LHCN-M2 (cell line): ENCODE measurements around the gene HSPA12B. TPM values are rescaled to one million over a fixed set of nuclear protein-coding genes. Genes with fewer than 3 reads are reported as not detected.

Experiments
- DNase-seq: peaks from one replicate; pipeline ENCODE4 v3.0.0-alpha.2; 2012; ENCODE audit warnings: low read depth
- polyA plus RNA-seq: library from polyadenylated mRNA; unstranded; fragments of >200 nt; gene quantifications from one replicate; pipeline ENCODE4 v1.2.1, GENCODE V29; 2012; ENCODE audit warnings: missing spikeins
- total RNA-seq: library from RNA; depleted of rRNA; stranded (reverse); fragments of >200 nt; gene quantifications from 2 replicates; pipeline ENCODE4 v1.2.3, GENCODE V29; 2014; rRNA removed

HSPA12B gene, protein sequence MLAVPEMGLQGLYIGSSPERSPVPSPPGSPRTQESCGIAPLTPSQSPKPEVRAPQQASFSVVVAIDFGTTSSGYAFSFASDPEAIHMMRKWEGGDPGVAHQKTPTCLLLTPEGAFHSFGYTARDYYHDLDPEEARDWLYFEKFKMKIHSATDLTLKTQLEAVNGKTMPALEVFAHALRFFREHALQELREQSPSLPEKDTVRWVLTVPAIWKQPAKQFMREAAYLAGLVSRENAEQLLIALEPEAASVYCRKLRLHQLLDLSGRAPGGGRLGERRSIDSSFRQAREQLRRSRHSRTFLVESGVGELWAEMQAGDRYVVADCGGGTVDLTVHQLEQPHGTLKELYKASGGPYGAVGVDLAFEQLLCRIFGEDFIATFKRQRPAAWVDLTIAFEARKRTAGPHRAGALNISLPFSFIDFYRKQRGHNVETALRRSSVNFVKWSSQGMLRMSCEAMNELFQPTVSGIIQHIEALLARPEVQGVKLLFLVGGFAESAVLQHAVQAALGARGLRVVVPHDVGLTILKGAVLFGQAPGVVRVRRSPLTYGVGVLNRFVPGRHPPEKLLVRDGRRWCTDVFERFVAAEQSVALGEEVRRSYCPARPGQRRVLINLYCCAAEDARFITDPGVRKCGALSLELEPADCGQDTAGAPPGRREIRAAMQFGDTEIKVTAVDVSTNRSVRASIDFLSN
- total RNA-seq, result not detected in 2 replicates
- 0.09 TPM for polyA plus RNA-seq

DNA sequence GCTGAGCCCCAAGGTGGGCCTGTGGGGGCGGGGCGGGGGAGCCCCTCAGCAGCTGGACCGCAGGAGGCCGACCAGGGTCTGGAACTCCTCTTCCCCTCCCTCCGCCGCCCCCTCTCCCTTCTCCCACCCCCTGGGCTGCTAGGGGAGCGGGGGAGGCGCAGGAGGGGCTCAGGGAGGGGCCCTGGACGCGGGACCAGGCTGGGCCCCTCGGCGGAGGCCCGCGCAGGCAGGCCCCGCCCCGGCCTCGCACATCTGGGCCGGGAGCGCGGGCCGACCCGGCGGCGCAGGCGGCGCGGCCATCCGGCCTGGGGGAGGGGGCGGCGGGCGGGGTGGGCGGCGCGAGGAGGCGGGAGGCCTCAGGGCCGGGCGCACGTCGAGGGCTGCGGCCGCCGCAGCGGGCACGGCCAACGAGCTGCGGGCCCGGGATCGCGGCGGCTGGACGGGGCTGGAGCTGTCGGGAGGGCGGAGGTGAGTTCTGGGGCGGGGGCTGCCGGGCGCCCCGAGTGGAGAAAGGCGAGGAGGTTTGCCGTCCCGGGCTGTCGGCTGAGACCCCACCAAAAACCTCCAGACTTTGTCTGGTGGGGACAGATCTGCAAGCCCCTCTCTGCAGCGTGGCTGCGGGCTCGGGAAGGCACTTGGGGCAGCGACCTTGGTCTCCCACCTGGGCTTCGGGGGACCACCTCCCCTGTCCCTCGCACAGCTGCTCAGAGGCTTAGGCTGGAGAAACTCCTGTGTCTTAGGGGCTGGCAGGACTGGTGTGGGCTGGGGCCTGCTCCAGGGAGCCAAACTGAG is at the start of gene HSPA12B:
Gene HSPA12B (plus strand): TSS at position 359 of the 792 bp plus-strand sequence. CDS start 5,990 bp downstream, outside the sequence.
- no peak for DNase-seq

DNA sequence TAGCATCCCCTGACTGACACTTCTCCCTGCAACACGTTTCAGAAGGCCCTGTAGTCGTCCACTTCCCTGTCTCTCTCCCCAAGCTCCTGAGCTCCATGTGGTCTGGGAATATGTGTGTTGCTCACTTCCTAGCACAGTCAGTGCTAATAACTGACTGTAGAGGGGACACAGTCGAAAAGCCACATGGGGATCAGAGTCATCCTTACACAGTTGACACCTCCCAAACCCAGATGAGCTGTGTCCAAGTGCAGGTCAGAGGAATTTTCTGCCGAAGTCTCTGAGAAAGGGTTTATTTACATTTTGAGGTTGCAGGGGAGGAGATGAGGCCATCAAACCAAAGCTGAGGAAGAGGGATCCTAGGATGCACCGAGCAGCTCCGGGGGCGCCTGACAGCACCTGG is 47.1 kb upstream of the HSPA12B start:
- no peak for DNase-seq

DNA sequence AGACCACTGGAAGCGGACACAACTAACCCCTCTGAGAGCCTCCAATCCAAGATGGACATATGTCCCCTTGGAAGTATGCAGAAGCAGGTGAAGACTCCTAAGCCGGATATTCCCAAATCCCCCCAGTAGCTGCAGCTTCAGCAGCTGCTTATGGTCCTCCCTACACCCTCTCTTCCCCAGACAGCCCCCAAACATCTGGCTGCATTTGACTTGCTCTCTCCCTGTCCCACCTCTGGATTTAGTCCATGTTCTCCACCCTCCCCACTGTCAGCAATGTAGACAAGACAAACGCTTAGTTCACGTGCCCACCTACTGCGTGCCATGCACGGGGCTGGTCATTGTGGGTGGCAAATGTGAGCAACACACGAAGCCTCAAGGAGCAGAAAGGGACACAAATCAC is 46.1 kb upstream of the HSPA12B start:
- DNase-seq, result no peak

DNA sequence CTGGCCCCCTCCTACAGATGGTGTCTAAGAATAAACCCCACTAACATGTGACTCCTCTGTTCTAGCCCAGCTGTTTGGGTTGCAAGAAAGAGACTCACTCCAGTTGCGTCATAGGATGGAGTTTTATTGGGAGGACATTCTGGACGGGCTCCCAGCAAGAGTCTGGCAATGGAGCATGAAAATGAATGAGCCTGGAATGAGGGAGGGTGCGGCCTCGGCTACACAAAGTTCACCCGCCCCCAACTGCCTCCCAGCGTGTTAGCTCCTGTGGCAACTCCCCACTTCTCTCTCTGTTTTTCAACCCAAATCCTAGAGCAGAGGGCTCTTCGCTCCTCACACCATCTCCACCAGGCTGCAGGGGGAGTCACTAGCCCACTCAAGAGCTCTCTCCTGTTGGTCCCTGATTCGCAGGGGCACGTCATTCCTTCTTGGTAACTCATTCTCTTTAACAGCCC is 45.6 kb upstream of the HSPA12B start:
- DNase-seq, result peak; percentile 84

DNA sequence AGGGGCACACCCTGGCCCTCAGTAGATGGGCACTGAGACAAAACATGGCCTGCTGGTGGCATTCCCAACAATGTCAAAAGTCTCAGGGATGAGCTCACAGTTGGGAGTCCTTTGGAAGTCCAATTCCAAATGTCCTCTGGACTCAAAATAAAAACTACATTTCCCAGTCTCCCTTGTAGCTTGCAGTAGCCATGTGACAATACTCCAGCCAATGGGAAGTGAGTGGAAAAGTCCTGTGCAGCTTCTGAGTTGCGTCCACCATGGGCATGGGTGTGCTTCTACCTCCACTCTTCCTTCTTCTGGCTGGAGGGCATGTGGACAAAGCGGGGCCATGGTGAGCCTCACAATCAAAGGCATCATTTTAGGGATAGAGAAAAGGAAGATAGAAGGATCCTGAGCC is 44.8 kb upstream of the HSPA12B start:
- peak; percentile 62 for DNase-seq

DNA sequence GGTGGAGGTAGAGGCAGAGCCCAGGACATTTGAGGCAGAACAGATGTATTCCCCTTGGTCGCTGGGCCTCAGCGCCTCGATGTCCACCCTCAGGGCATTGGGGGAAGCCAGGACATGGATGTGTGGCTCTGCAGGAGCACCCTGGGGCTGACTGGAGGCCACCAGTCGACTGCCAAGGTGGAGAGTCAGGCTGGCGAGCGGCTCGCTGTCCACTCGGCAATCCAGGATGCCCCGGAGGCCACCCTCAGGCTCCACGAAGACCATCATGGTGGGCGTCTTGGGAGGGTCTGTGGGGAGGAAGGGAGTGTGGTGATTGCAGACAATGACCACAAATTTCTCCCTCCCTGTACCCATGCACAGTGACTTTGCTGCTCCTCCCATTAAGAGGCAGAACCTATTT is 42.5 kb upstream of the HSPA12B start:
- no peak for DNase-seq

DNA sequence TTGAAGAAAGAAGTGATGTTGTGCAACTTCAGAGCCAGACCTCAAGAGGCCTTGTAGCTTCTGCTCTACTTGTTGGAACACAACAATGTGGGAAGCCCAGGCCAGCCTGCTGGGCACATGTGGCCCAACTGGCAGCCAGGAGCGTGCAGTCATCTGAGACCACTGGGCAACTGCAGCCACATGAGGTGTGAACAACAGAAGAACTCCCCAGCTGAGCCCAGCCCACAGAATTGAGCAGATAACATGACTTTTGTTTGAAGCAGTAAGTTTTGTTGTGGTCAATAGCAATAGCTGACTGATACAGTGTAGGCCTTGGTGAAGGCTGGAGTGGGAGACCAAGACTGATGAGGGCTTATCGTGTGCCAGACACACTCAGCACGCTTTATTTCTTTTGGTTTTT is 42.1 kb upstream of the HSPA12B start:
- DNase-seq, result no peak

DNA sequence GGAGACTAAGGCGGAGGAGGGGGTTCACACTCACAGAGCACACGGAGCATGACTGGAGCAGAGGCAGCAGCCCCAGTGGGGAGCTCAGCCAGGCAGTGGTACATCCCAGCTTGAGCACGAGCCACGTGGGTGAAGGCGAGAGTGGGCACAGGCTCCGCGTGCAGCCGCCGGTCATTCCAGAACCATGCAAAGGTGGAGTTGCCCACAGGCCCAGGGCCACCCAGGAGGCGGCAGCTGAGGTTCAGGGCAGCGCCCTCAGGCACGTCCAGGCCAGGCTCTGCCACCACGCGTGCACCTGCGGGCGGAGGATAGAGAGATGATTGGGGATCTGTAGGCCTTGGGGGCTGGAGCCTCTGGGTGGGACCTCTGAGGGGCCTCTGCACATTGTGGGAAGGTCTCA is 41.2 kb upstream of the HSPA12B start:
- DNase-seq, result no peak

DNA sequence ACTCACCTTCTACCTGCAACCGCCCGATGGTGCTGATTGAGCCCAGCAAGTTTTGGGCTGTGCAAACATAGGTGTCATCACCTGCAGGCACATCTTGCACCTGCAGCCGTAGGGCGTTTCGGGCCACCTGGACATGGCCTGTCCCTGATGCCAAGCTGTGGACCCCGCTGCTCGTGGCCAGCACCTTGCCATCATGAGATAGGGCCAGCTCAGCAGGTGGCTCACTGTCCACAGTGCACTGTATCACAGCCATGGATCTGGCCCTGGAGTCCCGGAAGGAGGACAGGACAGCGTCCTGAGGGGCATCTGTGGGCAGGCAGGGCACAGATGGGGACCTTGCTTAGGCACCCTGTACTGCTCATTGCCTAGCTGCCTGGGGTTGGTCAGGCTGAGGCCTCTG is 40.6 kb upstream of the HSPA12B start:
- DNase-seq, result no peak

DNA sequence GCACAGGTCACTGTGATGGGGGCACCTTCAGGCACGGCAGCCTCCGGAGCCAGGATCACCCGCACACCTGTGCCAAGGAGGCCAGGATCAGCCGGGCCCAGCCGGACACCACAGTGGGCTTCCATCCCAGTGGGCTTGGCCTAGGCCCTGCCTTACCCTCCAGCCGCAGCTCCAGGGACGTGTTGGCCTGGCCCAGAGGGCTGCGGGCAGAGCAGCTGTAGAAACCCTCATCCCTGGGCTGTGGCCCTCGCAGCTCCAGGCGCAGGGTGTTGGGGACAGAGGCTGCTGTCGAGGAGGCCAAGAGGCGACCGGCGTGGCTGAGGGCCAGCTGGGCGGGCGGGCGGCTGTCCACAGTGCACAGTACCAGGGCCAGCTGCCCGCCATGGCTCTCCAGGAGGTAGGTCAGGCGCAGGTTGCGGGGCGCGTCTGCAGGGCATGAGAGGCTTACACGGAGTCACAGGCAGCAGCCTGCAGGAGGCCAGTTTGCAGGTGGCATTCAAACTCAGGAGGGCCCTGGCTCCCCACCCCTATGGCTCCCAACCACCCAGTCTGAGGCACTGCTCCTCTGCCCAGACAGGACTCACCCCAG is 39.7 kb upstream of the HSPA12B start:
- DNase-seq, result no peak

DNA sequence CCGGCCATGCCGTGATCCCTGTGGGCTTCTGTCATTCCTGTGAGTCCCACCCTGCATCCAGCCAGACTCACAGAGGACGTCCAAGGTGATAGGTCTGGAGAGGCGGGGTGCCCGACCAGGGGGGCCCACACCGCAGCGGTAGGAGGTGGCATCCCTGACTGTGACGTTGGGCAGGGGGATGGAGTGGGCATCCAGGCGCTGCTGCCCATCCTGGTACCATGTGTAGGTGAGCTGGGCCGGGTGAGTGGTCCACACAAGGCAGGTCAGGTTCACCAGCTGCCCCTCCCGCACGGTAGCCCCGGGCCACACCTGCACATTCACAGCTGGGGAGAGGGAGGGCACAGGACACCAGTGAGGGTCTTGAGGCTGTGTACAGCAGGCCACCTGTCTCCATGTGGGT is 39.1 kb upstream of the HSPA12B start:
- DNase-seq, result no peak

DNA sequence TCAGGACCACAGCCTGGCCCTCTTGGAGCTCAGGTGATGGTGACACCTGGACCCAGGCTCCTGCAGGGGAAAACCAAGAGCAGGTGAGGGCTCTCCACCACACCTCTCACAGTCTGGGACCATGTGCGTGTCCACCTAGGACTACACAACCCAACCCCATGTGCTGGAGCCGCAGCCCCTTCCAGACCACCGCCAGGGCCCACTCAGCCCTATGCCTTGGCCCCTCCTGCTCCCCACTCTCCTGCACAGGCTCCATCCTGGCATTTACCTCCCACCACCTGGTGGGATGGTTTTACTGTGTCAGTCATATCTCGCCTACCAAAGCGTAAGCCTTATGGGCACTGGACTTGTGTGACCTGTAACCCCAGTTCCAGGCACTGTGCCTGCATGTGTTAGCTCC is 37.6 kb upstream of the HSPA12B start:
- DNase-seq, result no peak

DNA sequence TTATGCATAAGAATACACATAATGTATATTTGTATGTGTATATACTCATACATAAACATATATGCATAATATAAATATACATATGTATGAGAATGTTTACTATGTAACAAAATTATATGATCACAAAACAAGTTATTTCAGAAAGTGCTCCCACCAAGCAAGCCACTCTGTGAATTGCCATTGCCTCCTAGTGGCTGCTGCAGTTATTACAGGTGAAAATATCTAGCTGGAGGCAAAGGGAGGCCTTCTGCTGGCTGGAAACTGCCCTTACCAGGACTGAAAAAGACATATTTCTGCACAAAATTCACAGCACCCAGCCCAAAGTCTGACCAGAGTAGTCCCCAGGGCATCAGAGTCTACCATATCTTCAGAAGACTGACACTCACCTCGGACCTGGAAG is 36.3 kb upstream of the HSPA12B start:
- no peak for DNase-seq

DNA sequence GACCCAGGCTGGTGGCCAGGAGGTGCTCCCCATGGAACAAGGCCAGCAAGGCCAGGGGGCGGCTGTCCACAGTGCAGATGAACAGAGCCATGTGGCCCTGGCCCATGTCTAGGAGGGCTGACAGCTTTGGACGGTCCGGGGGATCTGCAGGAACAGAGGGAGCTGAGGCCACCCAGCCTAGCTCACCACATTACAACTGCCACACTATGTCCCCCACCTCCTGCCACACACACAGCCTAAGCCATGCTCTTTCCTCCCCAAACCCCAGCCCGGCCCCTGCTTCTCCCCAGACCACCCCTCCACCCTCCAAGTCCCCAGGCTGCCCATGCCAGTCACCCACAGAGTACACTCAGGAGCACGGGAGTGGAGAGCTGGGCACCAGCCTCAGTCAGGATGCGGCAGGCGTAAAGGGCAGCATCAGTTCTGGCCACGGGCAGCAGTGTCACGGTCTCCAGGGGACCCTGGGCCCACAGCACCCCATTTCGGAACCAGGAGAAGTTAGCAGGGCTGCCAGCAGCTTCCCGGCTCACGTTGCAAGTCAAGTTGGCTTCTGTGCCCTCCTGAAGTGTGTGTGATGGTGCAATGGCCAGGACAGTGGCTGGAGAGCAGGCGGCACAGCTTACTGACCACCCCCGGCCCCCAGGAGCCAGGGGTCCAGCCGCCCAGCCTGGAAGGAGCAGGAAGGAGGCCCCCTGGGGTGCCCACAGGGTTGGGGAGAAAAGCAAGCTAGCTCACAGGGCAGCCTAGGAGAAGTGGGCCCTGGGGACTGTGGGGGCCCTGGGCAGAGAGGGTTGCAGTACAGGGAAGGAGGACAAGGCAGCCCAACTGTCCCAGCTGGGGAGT is 35.5 kb upstream of the HSPA12B start:
- DNase-seq, result no peak

DNA sequence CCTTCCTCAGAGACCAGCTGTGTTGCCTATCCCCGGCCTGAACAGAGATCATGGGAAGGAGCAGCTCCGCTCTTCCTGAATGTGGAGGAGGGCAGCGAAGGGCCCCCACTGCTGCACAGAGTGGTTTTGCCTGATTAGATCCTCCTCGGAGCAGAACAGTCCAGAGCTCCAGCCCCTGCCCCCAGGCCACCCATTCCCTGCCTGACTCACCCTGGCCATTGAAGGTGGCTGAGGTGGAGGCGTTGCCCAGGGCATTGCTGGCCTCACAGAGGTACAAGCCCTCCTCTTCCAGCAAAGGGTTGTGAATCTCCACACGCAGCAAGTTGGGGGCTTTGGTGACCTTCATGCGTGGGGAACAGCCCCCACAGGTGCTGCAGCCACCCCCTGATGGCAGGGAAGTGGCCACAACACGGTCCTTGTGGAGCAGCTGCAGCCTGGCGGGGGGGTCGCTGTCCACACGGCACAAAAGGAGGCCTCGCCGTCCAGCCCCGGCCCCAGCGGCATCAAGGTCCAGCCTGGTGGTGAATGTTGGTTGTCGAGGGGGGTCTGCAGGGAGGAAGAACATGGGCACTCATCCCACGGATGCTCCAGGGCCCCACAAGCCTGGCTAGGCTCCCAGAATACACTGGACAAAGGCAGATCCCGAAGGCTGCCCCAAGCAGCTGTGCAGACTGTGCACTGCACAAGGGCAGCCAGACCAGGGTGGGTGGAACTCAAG is 34.7 kb upstream of the HSPA12B start:
- no peak for DNase-seq

DNA sequence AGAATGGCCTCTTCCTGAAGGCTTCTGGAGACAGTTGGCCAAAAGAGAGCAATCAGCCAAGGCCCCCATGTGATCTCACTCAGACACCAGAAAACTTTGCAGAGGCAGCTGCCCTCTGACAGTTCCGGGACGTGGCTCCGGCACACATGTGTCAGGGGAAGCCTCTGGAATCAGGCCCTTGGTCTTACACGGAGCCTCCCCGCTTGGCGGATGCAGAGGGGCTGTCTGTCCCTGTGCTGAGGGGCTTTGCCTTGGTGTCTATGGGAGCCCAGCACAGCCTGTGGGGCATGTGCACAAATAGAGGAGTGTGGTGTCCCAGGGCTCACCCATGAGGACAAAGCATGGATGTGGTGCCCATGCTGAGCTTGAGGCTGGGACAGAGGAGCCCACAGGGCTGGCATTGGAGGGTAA is 33.9 kb upstream of the HSPA12B start:
- no peak for DNase-seq

DNA sequence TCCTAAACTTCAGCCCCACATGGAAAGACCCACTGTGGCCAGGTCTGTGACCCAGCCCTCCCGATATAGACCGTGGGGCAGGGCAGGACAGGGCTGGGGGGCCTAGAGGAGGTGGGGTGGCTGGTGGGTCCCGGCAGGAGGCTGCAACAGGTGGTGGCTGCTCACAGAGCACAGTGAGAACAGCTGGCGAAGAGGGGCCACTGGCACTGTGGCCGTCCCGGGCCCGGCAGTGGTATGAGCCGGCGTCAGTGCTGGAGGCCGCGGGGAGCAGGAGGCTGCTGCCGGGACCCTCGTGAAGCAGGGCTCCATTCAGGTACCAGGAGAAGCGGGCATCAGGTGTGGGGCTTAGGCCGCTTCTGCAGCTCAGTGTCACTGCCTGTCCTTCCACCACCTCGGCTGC is 33.4 kb upstream of the HSPA12B start:
- DNase-seq, result no peak

DNA sequence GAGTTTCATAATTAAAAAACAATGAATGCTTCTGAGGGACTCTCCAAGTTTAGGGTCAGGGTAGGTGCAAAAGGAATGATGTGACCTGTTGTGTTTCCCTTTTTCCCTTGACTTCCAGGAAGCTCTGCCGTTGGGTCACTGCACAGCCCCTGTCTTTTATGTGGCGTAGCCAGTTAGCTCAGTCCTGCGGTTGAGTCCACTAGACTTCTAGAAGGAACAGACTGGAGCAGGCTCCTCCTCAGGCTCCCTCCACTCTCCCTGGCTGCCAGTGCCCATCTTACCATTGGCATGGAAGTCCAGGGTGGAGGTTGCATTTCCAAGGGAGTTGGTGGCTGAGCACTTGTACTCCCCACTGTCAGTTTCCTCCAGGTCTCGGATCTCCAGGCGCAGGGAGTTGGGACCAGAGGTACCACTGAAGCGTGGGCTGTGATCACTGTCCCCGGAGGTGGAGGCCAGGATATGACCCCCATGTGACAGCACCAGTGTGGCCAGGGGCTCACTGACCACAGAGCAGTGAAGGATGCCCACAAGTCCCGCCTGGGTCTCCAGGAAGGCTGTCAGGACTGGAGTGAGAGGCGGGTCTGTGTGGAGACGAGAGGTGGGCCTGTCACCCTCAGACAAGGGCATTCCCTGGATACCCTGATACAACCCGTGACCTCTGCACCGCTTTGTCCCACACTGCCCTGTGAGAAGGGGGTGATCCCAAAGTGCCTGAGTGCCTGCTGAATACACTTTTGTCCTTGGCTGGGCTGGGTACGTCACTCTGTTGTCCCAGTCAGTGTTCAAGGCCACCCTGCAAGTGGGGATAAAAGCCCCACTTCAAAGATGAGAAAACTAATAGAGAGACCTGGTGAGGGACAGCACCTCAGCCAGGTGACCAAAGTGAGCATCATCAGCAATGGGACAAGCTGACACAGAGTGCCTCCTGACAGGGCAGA is 31.2 kb upstream of the HSPA12B start:
- DNase-seq, result no peak
